Gastrocnemius medialis (tissue), 4 donors: Measurements from ENCODE around the gene PLXNA1. TPM values are rescaled to one million over a fixed set of nuclear protein-coding genes. Genes with fewer than 3 reads are reported as not detected.

Experiments used
- ATAC-seq, 2 donors: fragments of 150-250 bp; one replicate each; pipeline ENCODE4 v1.9.1; 2016
- DNase-seq, 2 donors: peaks; one replicate each; pipeline ENCODE4 v3.0.0-alpha.2; 2019
- H3K27ac ChIP-seq, 4 donors: fragments of 200-600 bp; sonication (generic); 1 replicate in 1 of 4; 2 replicates in 3 of 4; pipeline ENCODE4 v1.5.1; 2016 to 2018; ENCODE audit warnings: mild to moderate bottlenecking in 2 of 4, moderate library complexity in 1 of 4
- H3K27me3 ChIP-seq, 3 donors: fragments of 200-600 bp; sonication (generic) in 2 of 3; 1 replicate in 1 of 3; 2 replicates in 2 of 3; pipeline versions ENCODE4 v1.5.1 to v1.6.0; 2016 to 2019; ENCODE audit warnings: mild to moderate bottlenecking in 1 of 3, moderate library complexity in 1 of 3
- H3K36me3 ChIP-seq, 2 donors: fragments of 200-600 bp; sonication (generic) in 1 of 2; one replicate each; pipeline ENCODE4 v1.5.1; 2017 to 2018
- H3K4me1 ChIP-seq, 2 donors: fragments of 200-600 bp; sonication (generic) in 1 of 2; one replicate each; pipeline ENCODE4 v1.5.1; 2016 to 2017; ENCODE audit warnings: mild to moderate bottlenecking in 2 of 2
- H3K4me3 ChIP-seq, 4 donors: fragments of 200-600 bp; sonication (generic) in 3 of 4; 1 replicate in 1 of 4; 2 replicates in 3 of 4; pipeline ENCODE4 v1.5.1; 2016 to 2019; ENCODE audit warnings: mild to moderate bottlenecking in 2 of 4
- H3K9me3 ChIP-seq, 3 donors: fragments of 200-600 bp; sonication (generic) in 2 of 3; 1 replicate in 1 of 3; 2 replicates in 2 of 3; pipeline ENCODE4 v1.5.1; 2016 to 2019
- POLR2A ChIP-seq, 2 donors: fragments of 450-650 bp; IDR thresholded peaks; one replicate each; pipeline ENCODE4 v1.6.1; 2017; ENCODE audit warnings: antibody characterized with exemption in 2 of 2, mild to moderate bottlenecking in 2 of 2, moderate library complexity in 2 of 2
- in situ Hi-C, 4 donors: fragments of 200-750 bp; cut with MboI; loops; one replicate each; pipeline versions ENCODE4 v1.15.0 to v1.8.0; 2017; ENCODE audit warnings: low sequenced_read_pairs in 4 of 4
- intact Hi-C: fragments of 100-400 bp; cut with DNase I; formaldehyde crosslinking; loops from one replicate; pipeline ENCODE4 v1.15.1; 2023; ENCODE audit warnings: low total_unique reads
- total RNA-seq, 4 donors: library from RNA; depleted of rRNA; stranded (reverse); fragments of >200 nt; gene quantifications; one replicate each; pipeline versions ENCODE4 v1.1.0 to v1.2.3, GENCODE V29; 2016
- TF ChIP-seq, protein P1 (sequence below), 5 experiments: fragments of 450-650 bp in 3 of 5; fragments of 200-600 bp in 2 of 5; sonication (generic) in 2 of 5; IDR thresholded peaks in 4 of 5; conservative IDR thresholded peaks in 1 of 5; 1 replicate in 4 of 5; 2 replicates in 1 of 5; pipeline ENCODE4 v1.5.1; 2016 to 2019; ENCODE audit warnings: antibody characterized with exemption in 5 of 5, mild to moderate bottlenecking in 3 of 5, moderate library complexity in 3 of 5

Gene PLXNA1
- total RNA-seq, 4 donors from 2014 or later, result 12.7 to 27.9 (median 19.5) TPM

DNA sequence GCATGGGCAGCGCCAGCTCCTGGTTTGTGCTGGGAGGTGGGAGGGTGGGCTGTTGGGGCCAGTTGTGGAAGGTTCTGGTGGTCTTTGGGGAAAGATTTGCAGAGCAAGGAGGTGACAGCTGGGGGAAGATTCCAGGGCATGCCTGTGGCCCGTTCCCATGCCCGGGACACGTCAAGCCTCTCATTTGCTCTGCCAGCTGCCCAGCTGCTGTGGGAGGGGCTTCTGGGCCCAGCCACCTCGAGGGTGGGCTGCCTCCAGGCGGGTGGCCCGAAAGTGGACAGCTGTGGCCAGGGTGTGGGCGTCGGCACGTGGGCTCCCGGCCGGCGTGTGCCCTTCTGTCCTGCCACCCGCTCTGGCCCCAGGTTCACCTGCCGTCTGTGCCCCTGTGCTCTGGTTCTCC, 17.2 kb downstream of the PLXNA1 start:
- intact Hi-C loops (no loop called here), in situ Hi-C loops (no loop called here)
- ATAC-seq (no peak), DNase-seq (no peak)
- no peak for TF ChIP-seq POLR2A (IDR thresholded peaks at IDR 0.05)
- TF ChIP-seq, protein P1, sequence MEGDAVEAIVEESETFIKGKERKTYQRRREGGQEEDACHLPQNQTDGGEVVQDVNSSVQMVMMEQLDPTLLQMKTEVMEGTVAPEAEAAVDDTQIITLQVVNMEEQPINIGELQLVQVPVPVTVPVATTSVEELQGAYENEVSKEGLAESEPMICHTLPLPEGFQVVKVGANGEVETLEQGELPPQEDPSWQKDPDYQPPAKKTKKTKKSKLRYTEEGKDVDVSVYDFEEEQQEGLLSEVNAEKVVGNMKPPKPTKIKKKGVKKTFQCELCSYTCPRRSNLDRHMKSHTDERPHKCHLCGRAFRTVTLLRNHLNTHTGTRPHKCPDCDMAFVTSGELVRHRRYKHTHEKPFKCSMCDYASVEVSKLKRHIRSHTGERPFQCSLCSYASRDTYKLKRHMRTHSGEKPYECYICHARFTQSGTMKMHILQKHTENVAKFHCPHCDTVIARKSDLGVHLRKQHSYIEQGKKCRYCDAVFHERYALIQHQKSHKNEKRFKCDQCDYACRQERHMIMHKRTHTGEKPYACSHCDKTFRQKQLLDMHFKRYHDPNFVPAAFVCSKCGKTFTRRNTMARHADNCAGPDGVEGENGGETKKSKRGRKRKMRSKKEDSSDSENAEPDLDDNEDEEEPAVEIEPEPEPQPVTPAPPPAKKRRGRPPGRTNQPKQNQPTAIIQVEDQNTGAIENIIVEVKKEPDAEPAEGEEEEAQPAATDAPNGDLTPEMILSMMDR (IDR thresholded peaks at IDR 0.05 in 4 of 5, conservative IDR thresholded peaks at IDR 0.05 in 1 of 5), result no peak
- Histone ChIP-seq H3K27me3 (no peaks in the 10 kb centered on the region), H3K4me3 (no peak overlapping the region), H3K4me1 (peaks cover 12 to 24% of the 10 kb centered on the region in 2 donors), H3K9me3 (no peaks in the 10 kb centered on the region), H3K27ac (no peak overlapping the region), H3K36me3 (no peaks in the 10 kb centered on the region)

DNA sequence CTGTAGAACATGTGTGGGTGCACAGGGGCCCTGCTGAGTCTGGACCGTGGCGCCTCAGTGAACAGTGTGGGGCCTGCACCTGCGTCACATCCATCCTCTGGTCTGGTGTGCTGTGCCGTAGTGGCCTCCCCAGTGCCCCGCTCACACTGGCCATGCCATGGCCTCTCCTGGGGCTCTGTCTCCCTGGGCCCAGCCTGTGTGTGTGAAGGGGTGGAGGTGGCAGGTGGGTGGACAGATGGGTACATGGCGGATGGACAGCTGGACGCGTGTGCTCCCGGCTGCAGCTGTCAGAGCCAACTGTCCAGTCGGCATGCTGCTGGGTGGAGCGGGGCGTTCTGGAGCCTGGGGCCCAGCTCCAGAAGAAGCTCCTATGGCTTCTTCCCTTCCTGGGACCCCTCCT, 17.8 kb downstream of the PLXNA1 start:
- Histone ChIP-seq H3K27ac (no peak overlapping the region), H3K27me3 (no peaks in the 10 kb centered on the region), H3K36me3 (no peaks in the 10 kb centered on the region), H3K4me3 (no peak overlapping the region), H3K9me3 (no peaks in the 10 kb centered on the region), H3K4me1 (peaks cover 12 to 22% of the 10 kb centered on the region in 2 donors)
- intact Hi-C loops (no loop called here), in situ Hi-C loops (no loop called here)
- no peak for DNase-seq
- TF ChIP-seq, protein P1 (IDR thresholded peaks at IDR 0.05 in 4 of 5, conservative IDR thresholded peaks at IDR 0.05 in 1 of 5), result no peak
- no peak for TF ChIP-seq POLR2A (IDR thresholded peaks at IDR 0.05)
- no peak for ATAC-seq

DNA sequence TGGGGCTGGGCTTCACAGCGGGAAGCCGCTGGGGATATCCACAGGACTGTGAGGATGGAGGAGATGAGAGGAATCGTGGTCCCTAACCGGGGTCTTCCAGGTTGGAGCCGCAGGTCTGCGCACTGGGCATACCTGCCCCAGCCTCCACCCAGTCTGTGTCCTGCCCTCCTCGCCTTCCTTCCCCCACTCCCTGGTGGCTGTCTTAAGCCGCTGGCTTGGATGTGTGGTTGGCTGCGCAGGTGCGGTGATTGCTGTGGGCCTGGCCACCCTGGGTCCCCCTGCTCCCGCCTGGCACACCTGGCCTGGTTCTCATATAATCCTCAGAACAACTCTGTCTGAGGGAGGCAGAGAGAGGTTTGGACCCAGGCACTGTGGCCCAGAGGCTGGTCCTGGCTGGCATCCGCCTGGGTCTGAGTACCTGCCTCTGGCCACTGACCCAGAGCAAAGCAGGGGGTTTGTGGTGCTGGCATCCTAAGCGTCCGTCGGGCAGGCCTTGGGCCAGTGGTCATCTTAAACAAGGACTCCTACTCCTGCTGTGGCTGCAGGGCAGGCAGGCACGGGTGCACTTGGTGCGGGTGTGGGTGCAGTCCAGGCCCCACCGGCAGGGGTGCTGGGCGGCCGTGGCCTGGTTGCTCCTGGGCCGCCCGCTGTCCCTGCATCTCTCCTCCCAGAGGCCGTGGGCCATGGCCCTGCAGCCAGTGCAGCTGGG, 18.7 kb downstream of the PLXNA1 start:
- peaks cover 12 to 22% of the 10 kb centered on the region in 2 donors for H3K4me1 ChIP-seq
- H3K36me3 ChIP-seq, result no peaks in the 10 kb centered on the region
- in situ Hi-C loops, result no loop called here
- no peaks in the 10 kb centered on the region for H3K27me3 ChIP-seq
- DNase-seq, result no peak
- intact Hi-C loops, result no loop called here
- peak overlapping the region in 3 of 4 donors; percentile 42 to 60 (median 48) for H3K27ac ChIP-seq
- TF ChIP-seq, protein P1 (IDR thresholded peaks at IDR 0.05 in 4 of 5, conservative IDR thresholded peaks at IDR 0.05 in 1 of 5), result no peak
- no peak for TF ChIP-seq POLR2A (IDR thresholded peaks at IDR 0.05)
- H3K4me3 ChIP-seq, result no peak overlapping the region
- H3K9me3 ChIP-seq, result no peaks in the 10 kb centered on the region
- peak in 1 of 2 donors; percentile 19 for ATAC-seq

DNA sequence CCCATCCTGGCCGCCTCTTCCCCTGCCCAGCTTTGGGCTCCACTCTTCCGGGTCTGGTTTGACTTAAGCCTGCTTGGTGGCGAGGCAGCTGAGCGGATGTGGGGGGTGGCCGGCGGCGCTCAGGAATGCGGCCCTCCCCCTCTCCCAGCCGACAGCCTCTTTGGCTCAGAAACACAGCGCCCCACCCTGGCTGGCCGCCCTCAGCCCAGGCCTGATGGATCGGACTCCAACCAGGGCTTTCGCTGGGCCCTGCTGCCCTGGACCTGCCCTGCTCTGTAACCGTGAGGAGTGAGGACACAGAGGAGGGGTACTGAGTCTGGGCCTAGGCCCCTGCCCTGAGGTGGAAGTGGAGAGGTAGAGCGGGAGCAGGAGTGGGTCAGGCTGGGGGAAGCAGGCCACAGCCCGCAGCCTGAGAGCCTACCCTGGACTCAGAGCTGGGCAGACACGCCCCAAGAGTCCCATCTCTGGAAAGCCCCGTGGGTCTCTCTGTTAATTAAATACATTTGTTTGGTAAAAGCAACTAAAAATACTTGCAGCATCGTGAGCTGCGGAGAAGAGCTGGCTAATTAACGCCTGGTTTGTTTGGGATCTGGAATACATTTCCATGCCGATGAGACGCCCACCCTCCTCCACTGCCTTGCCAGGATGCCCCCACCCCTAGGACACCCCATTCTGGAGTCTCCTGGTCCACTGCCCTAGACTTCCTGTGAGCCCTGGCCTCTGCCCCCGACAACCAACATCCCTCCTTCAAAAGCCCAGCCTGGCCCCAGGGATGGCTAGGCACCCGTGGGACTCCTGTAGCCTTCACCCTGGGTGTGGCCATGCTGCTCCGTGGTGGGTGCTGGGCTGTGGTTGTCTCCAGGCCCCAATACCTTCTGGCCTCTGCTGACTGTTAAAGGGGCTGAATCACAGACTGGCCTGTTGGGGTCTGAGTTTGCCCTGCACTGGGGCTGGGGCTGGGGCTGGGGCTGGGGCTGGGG, 19.6 kb downstream of the PLXNA1 start:
- TF ChIP-seq, protein P1 (IDR thresholded peaks at IDR 0.05 in 4 of 5, conservative IDR thresholded peaks at IDR 0.05 in 1 of 5), result peak in 2 of 5 experiments; percentile 17 to 39
- TF ChIP-seq POLR2A (IDR thresholded peaks at IDR 0.05), result no peak
- no peaks in the 10 kb centered on the region for H3K27me3 ChIP-seq
- DNase-seq (peak; percentile 46 to 73), ATAC-seq (peak; percentile 51 to 71)
- H3K4me3 ChIP-seq, result no peak overlapping the region
- no peaks in the 10 kb centered on the region for H3K9me3 ChIP-seq
- H3K27ac ChIP-seq, result peak overlapping the region; percentile 42 to 74 (median 54)
- H3K4me1 ChIP-seq, result peaks cover 12 to 22% of the 10 kb centered on the region in 2 donors
- no peaks in the 10 kb centered on the region for H3K36me3 ChIP-seq
- in situ Hi-C loops (no loop called here), intact Hi-C loops (no loop called here)
